GM23338 (cell line): Measurements from ENCODE around the gene ROBO3. TPM values are rescaled to one million over a fixed set of nuclear protein-coding genes. Genes with fewer than 3 reads are reported as not detected.

Source experiments
- ATAC-seq: fragments of 200-7000 bp; cut with Tn5 transposase; 3 replicates; pipeline ENCODE4 v1.9.1; 2020
- DNase-seq: peaks from one replicate; pipeline ENCODE4 v3.0.0-alpha.2; 2015; ENCODE audit warnings: low spot score
- H2AFZ ChIP-seq: fragments of 200-600 bp; sonication (generic); 2 replicates; pipeline ENCODE4 v1.8.0; 2016; ENCODE audit warnings: antibody characterized with exemption, mild to moderate bottlenecking, moderate library complexity
- H3F3A ChIP-seq: fragments of 200-600 bp; sonication (generic); replicated peaks from 2 replicates; pipeline ENCODE4 v1.8.0; 2017; ENCODE audit warnings: antibody characterized with exemption, mixed run types, low read depth
- H3K27ac ChIP-seq: fragments of 200-600 bp; sonication (generic); 2 replicates; pipeline ENCODE4 v1.6.1; 2016; ENCODE audit warnings: low read depth
- H3K27me3 ChIP-seq: fragments of 200-600 bp; sonication (generic); 2 replicates; pipeline ENCODE4 v1.8.0; 2016; ENCODE audit warnings: mild to moderate bottlenecking, mixed run types, moderate library complexity; ENCODE audit not compliant: insufficient read depth
- H3K36me3 ChIP-seq: fragments of 200-600 bp; sonication (generic); 2 replicates; pipeline ENCODE4 v1.8.0; 2016; ENCODE audit warnings: mild to moderate bottlenecking; ENCODE audit not compliant: insufficient read depth
- H3K4me1 ChIP-seq: fragments of 200-600 bp; sonication (generic); 2 replicates; pipeline ENCODE4 v1.8.0; 2016; ENCODE audit warnings: mild to moderate bottlenecking, moderate library complexity; ENCODE audit not compliant: insufficient read depth
- H3K4me2 ChIP-seq: fragments of 200-600 bp; sonication (generic); 2 replicates; pipeline ENCODE4 v1.7.1; 2017; ENCODE audit warnings: mixed run types
- H3K4me3 ChIP-seq: fragments of 200-600 bp; sonication (generic); 2 replicates; pipeline ENCODE4 v1.6.1; 2016; ENCODE audit warnings: mixed run types
- H3K79me2 ChIP-seq: fragments of 200-600 bp; sonication (generic); replicated peaks from 2 replicates; pipeline ENCODE4 v1.8.0; 2017; ENCODE audit warnings: mild to moderate bottlenecking; ENCODE audit not compliant: insufficient read depth
- H3K9me2 ChIP-seq: fragments of 200-600 bp; sonication (generic); 2 replicates; pipeline ENCODE4 v1.8.0; 2017; ENCODE audit not compliant: insufficient read depth
- H4K20me1 ChIP-seq: fragments of 200-600 bp; sonication (generic); replicated peaks from 2 replicates; pipeline ENCODE4 v1.8.0; 2017; ENCODE audit warnings: mild to moderate bottlenecking; ENCODE audit not compliant: insufficient read depth
- H3K27ac Mint-ChIP-seq: 2 replicates; pipeline ENCODE4 v1.8.0; 2020; ENCODE audit warnings: inconsistent platforms, mild to moderate bottlenecking, moderate library complexity, mixed read lengths
- H3K27me3 Mint-ChIP-seq: 3 replicates; pipeline ENCODE4 v1.8.0; 2022; ENCODE audit warnings: low read depth, mild to moderate bottlenecking, moderate library complexity, mixed read lengths, inconsistent platforms; ENCODE audit not compliant: insufficient read depth, poor library complexity
- H3K36me3 Mint-ChIP-seq: 3 replicates; pipeline ENCODE4 v1.8.0; 2021; ENCODE audit warnings: low read depth, mild to moderate bottlenecking, inconsistent platforms, moderate library complexity, mixed read lengths
- H3K4me1 Mint-ChIP-seq: 3 replicates; pipeline ENCODE4 v1.8.0; 2020; ENCODE audit warnings: mild to moderate bottlenecking, inconsistent platforms, mixed read lengths
- H3K4me3 Mint-ChIP-seq: 3 replicates; pipeline ENCODE4 v1.8.0; 2021; ENCODE audit warnings: moderate library complexity, mild to moderate bottlenecking, inconsistent platforms, mixed read lengths
- H3K9me3 Mint-ChIP-seq: 3 replicates; pipeline ENCODE4 v1.8.0; 2020; ENCODE audit warnings: moderate library complexity, mild to moderate bottlenecking, inconsistent platforms, mixed read lengths
- CREB1 ChIP-seq: fragments of 250-450 bp; sonication (Bioruptor Pico); IDR thresholded peaks from 2 replicates; pipeline ENCODE4 v1.5.0; 2020; ENCODE audit warnings: low read depth, mild to moderate bottlenecking, moderate library complexity
- EZH2 ChIP-seq: fragments of 200-600 bp; sonication (generic); IDR thresholded peaks from one replicate; pipeline ENCODE4 v1.8.0; 2017; ENCODE audit warnings: antibody characterized with exemption, mild to moderate bottlenecking, low read depth; ENCODE audit not compliant: unreplicated experiment
- EZH2phosphoT487 ChIP-seq: fragments of 200-600 bp; sonication (generic); IDR thresholded peaks from one replicate; pipeline ENCODE4 v1.8.1; 2018; ENCODE audit warnings: antibody characterized with exemption; ENCODE audit not compliant: unreplicated experiment
- JUNB ChIP-seq: IDR thresholded peaks from one replicate; pipeline ENCODE4 v1.6.1; 2016; ENCODE audit warnings: antibody characterized with exemption; ENCODE audit not compliant: unreplicated experiment
- NANOG ChIP-seq: IDR thresholded peaks from 2 replicates; pipeline ENCODE4 v1.6.1; 2016; ENCODE audit warnings: antibody characterized with exemption, borderline replicate concordance
- POLR2AphosphoS5 ChIP-seq: IDR thresholded peaks from 2 replicates; pipeline ENCODE4 v1.6.1; 2016; ENCODE audit warnings: antibody characterized with exemption, low read depth
- REST ChIP-seq: IDR thresholded peaks from one replicate; pipeline ENCODE4 v1.6.1; 2018; ENCODE audit warnings: antibody characterized with exemption; ENCODE audit not compliant: unreplicated experiment
- STAT1 ChIP-seq: IDR thresholded peaks from one replicate; pipeline ENCODE4 v1.6.1; 2016; ENCODE audit warnings: antibody characterized with exemption; ENCODE audit not compliant: unreplicated experiment
- ZNF331 ChIP-seq: fragments of 250-450 bp; sonication (Bioruptor Pico); IDR thresholded peaks from 2 replicates; pipeline ENCODE4 v1.5.0; 2020; ENCODE audit warnings: low read depth, mild to moderate bottlenecking, moderate library complexity
- polyA plus RNA-seq: library from polyadenylated mRNA; unstranded; fragments of >200 nt; fragmentation: Nextera tagmentation; extraction: Ambion mirVana; gene quantifications from 2 replicates; pipeline ENCODE4 v1.2.1, GENCODE V29; 2016
- total RNA-seq: library from RNA; depleted of rRNA; stranded (reverse); fragments of >200 nt; shearing (Covaris generic); gene quantifications from 2 replicates; pipeline ENCODE4 v1.2.3, GENCODE V29; 2014
- TF ChIP-seq, protein P1 (sequence below), 2 experiments: fragments of 200-600 bp in 1 of 2; sonication (generic) in 1 of 2; conservative IDR thresholded peaks; 2 replicates each; pipeline versions ENCODE4 v1.5.1 to v1.6.1; 2016 to 2017; ENCODE audit warnings: antibody characterized with exemption in 2 of 2, low read depth in 2 of 2, mild to moderate bottlenecking in 2 of 2, moderate library complexity in 1 of 2
- TF ChIP-seq, protein P2 (sequence below): IDR thresholded peaks from 2 replicates; pipeline ENCODE4 v1.6.1; 2016; ENCODE audit warnings: antibody characterized with exemption
- TF ChIP-seq, protein P3 (sequence below): fragments of 250-450 bp; sonication (Bioruptor Pico); IDR thresholded peaks from 2 replicates; pipeline ENCODE4 v1.5.0; 2020; ENCODE audit warnings: mild to moderate bottlenecking, moderate library complexity

ROBO3 gene
- total and polyA plus RNA-seq, 2 experiments from 2014 or later, result 17.0 to 21.4 TPM

DNA sequence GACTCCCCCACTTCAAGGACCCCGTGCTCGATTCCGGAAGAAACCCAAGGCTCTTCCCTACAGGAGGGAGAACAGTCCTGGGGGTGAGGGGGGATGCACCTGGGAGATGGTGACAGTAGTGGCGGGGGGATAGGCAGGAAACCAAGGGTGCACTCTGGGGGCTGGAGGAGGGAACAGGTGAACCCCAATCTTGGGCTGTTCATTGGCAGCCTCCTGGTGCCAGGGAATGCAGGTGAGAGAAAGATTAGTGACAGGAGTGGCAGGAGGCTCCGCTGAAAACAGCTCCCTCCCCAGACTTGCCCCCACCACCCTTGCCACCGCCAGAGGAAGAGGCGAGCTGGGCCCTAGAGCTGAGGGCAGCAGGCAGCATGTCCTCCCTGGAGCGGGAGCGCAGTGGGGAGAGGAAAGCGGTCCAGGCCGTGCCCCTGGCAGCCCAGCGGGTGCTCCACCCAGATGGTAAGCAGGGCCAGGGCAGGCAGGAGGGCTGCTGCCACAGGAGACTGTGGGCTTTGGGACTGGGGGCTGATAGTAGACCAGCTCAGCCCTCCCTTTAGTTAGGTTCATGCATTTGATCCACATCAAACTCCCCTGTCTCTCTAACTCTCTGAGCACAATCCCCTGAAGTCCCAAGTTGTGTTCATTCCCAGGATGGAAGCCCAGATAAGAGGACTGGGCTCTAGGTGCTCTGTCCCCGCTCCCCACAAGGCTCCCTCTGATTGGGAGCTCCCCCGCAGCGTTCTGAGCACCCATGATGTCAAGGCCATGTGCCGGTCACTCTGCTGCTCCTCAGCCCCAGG is 14.5 kb downstream of the ROBO3 start:
- no peak for DNase-seq
- H3K4me1 Mint-ChIP-seq, result peaks cover 26% of the 10 kb centered on the region

More for the DNA sequence above, 14.5 kb downstream of the ROBO3 start:
- no peak for ATAC-seq
- H3K36me3 Mint-ChIP-seq, result no peaks in the 10 kb centered on the region
- no peak overlapping the region for H3K4me3 Mint-ChIP-seq
- Histone ChIP-seq H3K27ac (no peak overlapping the region), H3K27me3 (peaks cover 27% of the 10 kb centered on the region), H3K9me2 (peaks cover 5% of the 10 kb centered on the region; the same call in 1 of the 2 replicates), H3K79me2 (no peaks in the 10 kb centered on the region), H4K20me1 (no peaks in the 10 kb centered on the region), H2AFZ (no peak overlapping the region), H3K36me3 (no peaks in the 10 kb centered on the region), H3F3A (no peaks in the 10 kb centered on the region), H3K4me1 (peaks cover 13% of the 10 kb centered on the region; the same call in 1 of the 2 replicates), H3K4me3 (no peak overlapping the region), H3K4me2 (no peak overlapping the region)
- peaks cover 32% of the 10 kb centered on the region for H3K27me3 Mint-ChIP-seq
- no peaks in the 10 kb centered on the region; the same call in 2 of the 3 replicates for H3K9me3 Mint-ChIP-seq
- no peak overlapping the region for H3K27ac Mint-ChIP-seq
- TF ChIP-seq EZH2 (no peak), EZH2phosphoT487 (no peak), CREB1 (CRISPR knock-in tag) (no peak), JUNB (no peak), ZNF331 (CRISPR knock-in tag) (no peak), NANOG (no peak), STAT1 (no peak), POLR2AphosphoS5 (no peak), REST (no peak)
- TF ChIP-seq, protein P1, sequence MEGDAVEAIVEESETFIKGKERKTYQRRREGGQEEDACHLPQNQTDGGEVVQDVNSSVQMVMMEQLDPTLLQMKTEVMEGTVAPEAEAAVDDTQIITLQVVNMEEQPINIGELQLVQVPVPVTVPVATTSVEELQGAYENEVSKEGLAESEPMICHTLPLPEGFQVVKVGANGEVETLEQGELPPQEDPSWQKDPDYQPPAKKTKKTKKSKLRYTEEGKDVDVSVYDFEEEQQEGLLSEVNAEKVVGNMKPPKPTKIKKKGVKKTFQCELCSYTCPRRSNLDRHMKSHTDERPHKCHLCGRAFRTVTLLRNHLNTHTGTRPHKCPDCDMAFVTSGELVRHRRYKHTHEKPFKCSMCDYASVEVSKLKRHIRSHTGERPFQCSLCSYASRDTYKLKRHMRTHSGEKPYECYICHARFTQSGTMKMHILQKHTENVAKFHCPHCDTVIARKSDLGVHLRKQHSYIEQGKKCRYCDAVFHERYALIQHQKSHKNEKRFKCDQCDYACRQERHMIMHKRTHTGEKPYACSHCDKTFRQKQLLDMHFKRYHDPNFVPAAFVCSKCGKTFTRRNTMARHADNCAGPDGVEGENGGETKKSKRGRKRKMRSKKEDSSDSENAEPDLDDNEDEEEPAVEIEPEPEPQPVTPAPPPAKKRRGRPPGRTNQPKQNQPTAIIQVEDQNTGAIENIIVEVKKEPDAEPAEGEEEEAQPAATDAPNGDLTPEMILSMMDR (conservative IDR thresholded peaks at IDR 0.05; ENCODE audit: low read depth in 2 of 2), result no peak
- TF ChIP-seq, protein P2, sequence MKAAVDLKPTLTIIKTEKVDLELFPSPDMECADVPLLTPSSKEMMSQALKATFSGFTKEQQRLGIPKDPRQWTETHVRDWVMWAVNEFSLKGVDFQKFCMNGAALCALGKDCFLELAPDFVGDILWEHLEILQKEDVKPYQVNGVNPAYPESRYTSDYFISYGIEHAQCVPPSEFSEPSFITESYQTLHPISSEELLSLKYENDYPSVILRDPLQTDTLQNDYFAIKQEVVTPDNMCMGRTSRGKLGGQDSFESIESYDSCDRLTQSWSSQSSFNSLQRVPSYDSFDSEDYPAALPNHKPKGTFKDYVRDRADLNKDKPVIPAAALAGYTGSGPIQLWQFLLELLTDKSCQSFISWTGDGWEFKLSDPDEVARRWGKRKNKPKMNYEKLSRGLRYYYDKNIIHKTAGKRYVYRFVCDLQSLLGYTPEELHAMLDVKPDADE, result no peak
- TF ChIP-seq, protein P3, sequence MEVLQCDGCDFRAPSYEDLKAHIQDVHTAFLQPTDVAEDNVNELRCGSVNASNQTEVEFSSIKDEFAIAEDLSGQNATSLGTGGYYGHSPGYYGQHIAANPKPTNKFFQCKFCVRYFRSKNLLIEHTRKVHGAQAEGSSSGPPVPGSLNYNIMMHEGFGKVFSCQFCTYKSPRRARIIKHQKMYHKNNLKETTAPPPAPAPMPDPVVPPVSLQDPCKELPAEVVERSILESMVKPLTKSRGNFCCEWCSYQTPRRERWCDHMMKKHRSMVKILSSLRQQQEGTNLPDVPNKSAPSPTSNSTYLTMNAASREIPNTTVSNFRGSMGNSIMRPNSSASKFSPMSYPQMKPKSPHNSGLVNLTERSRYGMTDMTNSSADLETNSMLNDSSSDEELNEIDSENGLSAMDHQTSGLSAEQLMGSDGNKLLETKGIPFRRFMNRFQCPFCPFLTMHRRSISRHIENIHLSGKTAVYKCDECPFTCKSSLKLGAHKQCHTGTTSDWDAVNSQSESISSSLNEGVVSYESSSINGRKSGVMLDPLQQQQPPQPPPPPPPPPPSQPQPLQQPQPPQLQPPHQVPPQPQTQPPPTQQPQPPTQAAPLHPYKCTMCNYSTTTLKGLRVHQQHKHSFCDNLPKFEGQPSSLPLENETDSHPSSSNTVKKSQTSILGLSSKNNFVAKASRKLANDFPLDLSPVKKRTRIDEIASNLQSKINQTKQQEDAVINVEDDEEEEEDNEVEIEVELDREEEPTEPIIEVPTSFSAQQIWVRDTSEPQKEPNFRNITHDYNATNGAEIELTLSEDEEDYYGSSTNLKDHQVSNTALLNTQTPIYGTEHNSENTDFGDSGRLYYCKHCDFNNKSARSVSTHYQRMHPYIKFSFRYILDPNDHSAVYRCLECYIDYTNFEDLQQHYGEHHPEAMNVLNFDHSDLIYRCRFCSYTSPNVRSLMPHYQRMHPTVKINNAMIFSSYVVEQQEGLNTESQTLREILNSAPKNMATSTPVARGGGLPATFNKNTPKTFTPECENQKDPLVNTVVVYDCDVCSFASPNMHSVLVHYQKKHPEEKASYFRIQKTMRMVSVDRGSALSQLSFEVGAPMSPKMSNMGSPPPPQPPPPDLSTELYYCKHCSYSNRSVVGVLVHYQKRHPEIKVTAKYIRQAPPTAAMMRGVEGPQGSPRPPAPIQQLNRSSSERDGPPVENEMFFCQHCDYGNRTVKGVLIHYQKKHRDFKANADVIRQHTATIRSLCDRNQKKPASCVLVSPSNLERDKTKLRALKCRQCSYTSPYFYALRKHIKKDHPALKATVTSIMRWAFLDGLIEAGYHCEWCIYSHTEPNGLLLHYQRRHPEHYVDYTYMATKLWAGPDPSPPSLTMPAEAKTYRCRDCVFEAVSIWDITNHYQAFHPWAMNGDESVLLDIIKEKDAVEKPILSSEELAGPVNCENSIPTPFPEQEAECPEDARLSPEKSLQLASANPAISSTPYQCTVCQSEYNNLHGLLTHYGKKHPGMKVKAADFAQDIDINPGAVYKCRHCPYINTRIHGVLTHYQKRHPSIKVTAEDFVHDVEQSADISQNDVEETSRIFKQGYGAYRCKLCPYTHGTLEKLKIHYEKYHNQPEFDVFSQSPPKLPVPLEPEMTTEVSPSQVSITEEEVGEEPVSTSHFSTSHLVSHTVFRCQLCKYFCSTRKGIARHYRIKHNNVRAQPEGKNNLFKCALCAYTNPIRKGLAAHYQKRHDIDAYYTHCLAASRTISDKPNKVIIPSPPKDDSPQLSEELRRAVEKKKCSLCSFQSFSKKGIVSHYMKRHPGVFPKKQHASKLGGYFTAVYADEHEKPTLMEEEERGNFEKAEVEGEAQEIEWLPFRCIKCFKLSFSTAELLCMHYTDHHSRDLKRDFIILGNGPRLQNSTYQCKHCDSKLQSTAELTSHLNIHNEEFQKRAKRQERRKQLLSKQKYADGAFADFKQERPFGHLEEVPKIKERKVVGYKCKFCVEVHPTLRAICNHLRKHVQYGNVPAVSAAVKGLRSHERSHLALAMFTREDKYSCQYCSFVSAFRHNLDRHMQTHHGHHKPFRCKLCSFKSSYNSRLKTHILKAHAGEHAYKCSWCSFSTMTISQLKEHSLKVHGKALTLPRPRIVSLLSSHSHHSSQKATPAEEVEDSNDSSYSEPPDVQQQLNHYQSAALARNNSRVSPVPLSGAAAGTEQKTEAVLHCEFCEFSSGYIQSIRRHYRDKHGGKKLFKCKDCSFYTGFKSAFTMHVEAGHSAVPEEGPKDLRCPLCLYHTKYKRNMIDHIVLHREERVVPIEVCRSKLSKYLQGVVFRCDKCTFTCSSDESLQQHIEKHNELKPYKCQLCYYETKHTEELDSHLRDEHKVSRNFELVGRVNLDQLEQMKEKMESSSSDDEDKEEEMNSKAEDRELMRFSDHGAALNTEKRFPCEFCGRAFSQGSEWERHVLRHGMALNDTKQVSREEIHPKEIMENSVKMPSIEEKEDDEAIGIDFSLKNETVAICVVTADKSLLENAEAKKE, result no peak
